Ureter (tissue), 1 donor: ENCODE measurements around the gene DCC. TPM values are rescaled to one million over a fixed set of nuclear protein-coding genes. Genes with fewer than 3 reads are reported as not detected.
"Not testable (repeated sequence)": the region's sequence is repeated elsewhere in the genome, so short reads cannot be mapped to it uniquely, and the experiment has no call there.

ENCODE experiments used
- DNase-seq: peaks from one replicate; pipeline ENCODE4 v3.0.0-alpha.2; 2020; ENCODE audit warnings: low spot score
- total RNA-seq: library from RNA; stranded (reverse); gene quantifications from one replicate; pipeline ENCODE4 v1.2.4, GENCODE V29; 2023
- donor health status: DM: yes; HTN: yes; CAD: no.

The DCC gene
- total RNA-seq, 1 donor from 2014 or later: 4.4 TPM

GRCh38 chr18:52345428-52345827 lies 5.4 kb downstream of the DCC start:
- no peak for DNase-seq

- no peak for DNase-seq
These were observed 8.2 kb downstream of the DCC start for GRCh38 chr18:52348209-52348608.

- no peak for DNase-seq
These were observed 9.5 kb downstream of the DCC start for GRCh38 chr18:52349498-52349897.

- no peak for DNase-seq
These were observed 12.9 kb downstream of the DCC start for GRCh38 chr18:52352920-52353319.

GRCh38 chr18:52353589-52353988 lies 13.6 kb downstream of the DCC start:
- no peak for DNase-seq

- no peak for DNase-seq
These were observed 23.9 kb downstream of the DCC start for GRCh38 chr18:52363861-52364260.

GRCh38 chr18:52366851-52367250 lies 26.9 kb downstream of the DCC start:
- not testable (repeated sequence) for DNase-seq

- DNase-seq: no peak
These were observed 28.2 kb downstream of the DCC start for GRCh38 chr18:52367953-52368742.

GRCh38 chr18:52370841-52371240 lies 30.8 kb downstream of the DCC start:
- DNase-seq: no peak

- no peak for DNase-seq
These were observed 36.1 kb downstream of the DCC start for GRCh38 chr18:52376104-52376503.

- DNase-seq: no peak
These were observed 37.1 kb downstream of the DCC start for GRCh38 chr18:52377094-52377493.

- no peak for DNase-seq
These were observed 46.3 kb downstream of the DCC start for GRCh38 chr18:52386306-52386705.

- DNase-seq: no peak
These were observed 47.2 kb downstream of the DCC start for GRCh38 chr18:52387175-52387574.

- no peak for DNase-seq
These were observed 52.0 kb downstream of the DCC start for GRCh38 chr18:52391810-52392559.

GRCh38 chr18:52394602-52395001 lies 54.6 kb downstream of the DCC start:
- DNase-seq: no peak

GRCh38 chr18:52395146-52395852 lies 55.3 kb downstream of the DCC start:
- DNase-seq: no peak

GRCh38 chr18:52401236-52401635 lies 61.2 kb downstream of the DCC start:
- DNase-seq: no peak

- no peak for DNase-seq
These were observed 62.8 kb downstream of the DCC start for GRCh38 chr18:52402814-52403213.

GRCh38 chr18:52403291-52404021 lies 63.5 kb downstream of the DCC start:
- no peak for DNase-seq

- no peak for DNase-seq
These were observed 68.9 kb downstream of the DCC start for GRCh38 chr18:52408800-52409302.

GRCh38 chr18:52409727-52410126 lies 69.7 kb downstream of the DCC start:
- no peak for DNase-seq

GRCh38 chr18:52415131-52415530 lies 75.1 kb downstream of the DCC start:
- DNase-seq: no peak
